Keratinocyte (primary cell): ENCODE results near the gene COPG2.

Source experiments
- CTCF ChIP-seq, 3 experiments: IDR thresholded peaks in 1 of 3; conservative IDR thresholded peaks in 1 of 3; optimal IDR thresholded peaks in 1 of 3; 2 replicates in 2 of 3; 3 replicates in 1 of 3; pipeline versions ENCODE3 to v1.5.1; 2011; ENCODE audit warnings: low read length in 3 of 3, mild to moderate bottlenecking in 3 of 3, moderate library complexity in 2 of 3, control low read depth in 1 of 3, inconsistent platforms in 1 of 3; ENCODE audit not compliant: insufficient read depth in 2 of 3; ENCODE audit errors: extremely low read depth in 1 of 3
- EZH2 ChIP-seq: IDR thresholded peaks from one replicate; pipeline ENCODE4 v1.6.1; 2012; ENCODE audit warnings: inconsistent platforms, mild to moderate bottlenecking, low read length, moderate library complexity

GRCh38 chr7:130490888-130491804 is 177.4 kb downstream of the COPG2 start:
- TF ChIP-seq CTCF (optimal IDR thresholded peaks at IDR 0.05 in 1 of 3, IDR thresholded peaks at IDR 0.05 in 1 of 3, conservative IDR thresholded peaks at IDR 0.05 in 1 of 3; ENCODE audit: extremely low read depth in 1 of 3, insufficient read depth in 2 of 3, low read length in 3 of 3) = peak; percentile 30 to 44 (median 40)
- no peak for TF ChIP-seq EZH2
